GM12872 (cell line): ENCODE data around the gene HS3ST4.

Experiments
- CTCF ChIP-seq: IDR thresholded peaks from 3 replicates; pipeline ENCODE4 v1.5.1; 2011; ENCODE audit warnings: low read depth, mild to moderate bottlenecking, low read length, moderate library complexity; ENCODE audit not compliant: insufficient read depth

HS3ST4 gene

GRCh38 chr16:25957707-25958106 lies 265.9 kb downstream of the HS3ST4 start:
- TF ChIP-seq CTCF, result no peak

- TF ChIP-seq CTCF, result no peak
Observed at GRCh38 chr16:25959221-25959620, 267.5 kb downstream of the HS3ST4 start.

GRCh38 chr16:25966172-25967097 lies 274.7 kb downstream of the HS3ST4 start:
- no peak for TF ChIP-seq CTCF

GRCh38 chr16:25977121-25977520 lies 285.4 kb downstream of the HS3ST4 start:
- TF ChIP-seq CTCF, result no peak

- no peak for TF ChIP-seq CTCF
Observed at GRCh38 chr16:25978218-25978617, 286.5 kb downstream of the HS3ST4 start.

- no peak for TF ChIP-seq CTCF
Observed at GRCh38 chr16:25988084-25988483, 296.3 kb downstream of the HS3ST4 start.

GRCh38 chr16:25988882-25989281 lies 297.1 kb downstream of the HS3ST4 start:
- TF ChIP-seq CTCF, result no peak
